Ascending aorta (tissue), 2 donors: ENCODE results near the gene LMNA. TPM values are rescaled to one million over a fixed set of nuclear protein-coding genes. Genes with fewer than 3 reads are reported as not detected.

Experiments used
- DNase-seq, 2 donors: peaks; one replicate each; pipeline ENCODE4 v3.0.0-alpha.2; 2019; ENCODE audit warnings: low spot score in 2 of 2
- H3K27ac ChIP-seq, 2 donors: fragments of 200-600 bp; sonication (generic); one replicate each; pipeline ENCODE4 v1.5.1; 2016 to 2017; ENCODE audit warnings: mild to moderate bottlenecking in 1 of 2
- H3K27me3 ChIP-seq: fragments of 200-600 bp; sonication (generic); one replicate; pipeline ENCODE4 v1.5.1; 2017
- H3K36me3 ChIP-seq, 2 donors: fragments of 200-600 bp; sonication (generic); one replicate each; pipeline ENCODE4 v1.5.1; 2016
- H3K4me1 ChIP-seq, 2 donors: fragments of 200-600 bp; sonication (generic); one replicate each; pipeline ENCODE4 v1.5.1; 2016 to 2017; ENCODE audit warnings: mild to moderate bottlenecking in 1 of 2
- H3K4me3 ChIP-seq, 2 donors: fragments of 200-600 bp; sonication (generic); one replicate each; pipeline ENCODE4 v1.5.1; 2016 to 2017; ENCODE audit warnings: mild to moderate bottlenecking in 1 of 2
- H3K9me3 ChIP-seq, 2 donors: fragments of 200-600 bp; sonication (generic); one replicate each; pipeline ENCODE4 v1.5.1; 2016
- intact Hi-C: fragments of 100-400 bp; cut with DNase I; formaldehyde crosslinking; loops from one replicate; pipeline ENCODE4 v1.15.1; 2023
- total RNA-seq: library from RNA; depleted of rRNA; stranded (reverse); fragments of >200 nt; gene quantifications from one replicate; pipeline ENCODE4 v1.1.0, GENCODE V29; 2016
- TF ChIP-seq, protein P1 (sequence below), 3 experiments: fragments of 200-600 bp in 2 of 3; fragments of 450-650 bp in 1 of 3; sonication (generic) in 2 of 3; IDR thresholded peaks; one replicate each; pipeline ENCODE4 v1.5.1; 2016 to 2019; ENCODE audit warnings: antibody characterized with exemption in 3 of 3, mild to moderate bottlenecking in 1 of 3, moderate library complexity in 1 of 3

The LMNA gene
- total RNA-seq, 1 donor from 2014 or later = 783 TPM

DNA sequence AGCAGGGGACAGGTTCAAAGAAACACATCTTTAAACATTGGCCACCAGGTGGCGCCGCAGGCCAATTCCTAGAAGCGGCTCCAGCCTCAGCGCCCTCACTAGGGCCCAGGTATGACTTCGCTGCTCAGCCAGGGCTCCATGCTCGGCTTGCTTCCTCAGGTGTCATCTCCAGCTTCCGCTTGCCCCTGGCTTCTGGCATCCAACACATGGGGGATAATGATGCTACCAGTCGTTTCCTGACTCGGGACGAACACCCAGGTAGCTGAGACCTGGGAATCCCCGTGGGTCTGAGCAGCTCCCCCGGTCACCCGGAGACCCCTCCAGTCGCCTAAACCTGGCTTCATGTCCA is 23.7 kb upstream of the LMNA start:
- no peaks in the 10 kb centered on the region for H3K27me3 ChIP-seq
- peak in 1 of 2 donors; percentile 89 for DNase-seq
- H3K4me1 ChIP-seq = peaks cover 0 to 2% of the 10 kb centered on the region in 2 donors
- H3K4me3 ChIP-seq = no peak overlapping the region
- no peaks in the 10 kb centered on the region for H3K9me3 ChIP-seq
- intact Hi-C loops = loop anchor here (1.0 kb wide), 1 partner anchor 134 kb away; no protein-coding TSS in a partner anchor
- no peaks in the 10 kb centered on the region for H3K36me3 ChIP-seq
- no peak overlapping the region for H3K27ac ChIP-seq
- TF ChIP-seq, protein P1, sequence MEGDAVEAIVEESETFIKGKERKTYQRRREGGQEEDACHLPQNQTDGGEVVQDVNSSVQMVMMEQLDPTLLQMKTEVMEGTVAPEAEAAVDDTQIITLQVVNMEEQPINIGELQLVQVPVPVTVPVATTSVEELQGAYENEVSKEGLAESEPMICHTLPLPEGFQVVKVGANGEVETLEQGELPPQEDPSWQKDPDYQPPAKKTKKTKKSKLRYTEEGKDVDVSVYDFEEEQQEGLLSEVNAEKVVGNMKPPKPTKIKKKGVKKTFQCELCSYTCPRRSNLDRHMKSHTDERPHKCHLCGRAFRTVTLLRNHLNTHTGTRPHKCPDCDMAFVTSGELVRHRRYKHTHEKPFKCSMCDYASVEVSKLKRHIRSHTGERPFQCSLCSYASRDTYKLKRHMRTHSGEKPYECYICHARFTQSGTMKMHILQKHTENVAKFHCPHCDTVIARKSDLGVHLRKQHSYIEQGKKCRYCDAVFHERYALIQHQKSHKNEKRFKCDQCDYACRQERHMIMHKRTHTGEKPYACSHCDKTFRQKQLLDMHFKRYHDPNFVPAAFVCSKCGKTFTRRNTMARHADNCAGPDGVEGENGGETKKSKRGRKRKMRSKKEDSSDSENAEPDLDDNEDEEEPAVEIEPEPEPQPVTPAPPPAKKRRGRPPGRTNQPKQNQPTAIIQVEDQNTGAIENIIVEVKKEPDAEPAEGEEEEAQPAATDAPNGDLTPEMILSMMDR (IDR thresholded peaks at IDR 0.05) = peak; percentile 80 to 89 (median 87)

DNA sequence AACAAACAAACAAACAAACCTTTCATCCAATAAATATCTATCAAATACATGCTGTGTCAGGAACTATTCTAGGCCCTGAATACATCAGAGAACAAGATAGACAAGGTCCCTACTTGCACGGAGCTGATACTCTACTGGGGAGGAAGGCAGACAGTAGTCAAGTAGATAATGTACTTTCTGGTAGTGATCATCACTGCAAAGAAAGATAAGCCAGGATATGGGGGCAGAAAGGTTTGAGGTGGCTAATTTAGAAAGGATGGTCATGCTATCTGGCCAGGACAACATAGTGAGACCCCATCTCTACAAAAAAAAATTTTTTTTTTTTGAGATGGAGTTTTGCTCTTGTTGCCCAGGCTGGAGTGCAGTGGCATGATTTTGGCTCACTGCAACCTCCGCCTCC is 22.9 kb upstream of the LMNA start:
- intact Hi-C loops = no loop called here
- Histone ChIP-seq H3K27ac (no peak overlapping the region), H3K4me3 (no peak overlapping the region), H3K36me3 (no peaks in the 10 kb centered on the region), H3K4me1 (peaks cover 4 to 10% of the 10 kb centered on the region in 2 donors), H3K9me3 (no peaks in the 10 kb centered on the region), H3K27me3 (no peaks in the 10 kb centered on the region)
- TF ChIP-seq, protein P1 (IDR thresholded peaks at IDR 0.05) = no peak
- DNase-seq = no peak

DNA sequence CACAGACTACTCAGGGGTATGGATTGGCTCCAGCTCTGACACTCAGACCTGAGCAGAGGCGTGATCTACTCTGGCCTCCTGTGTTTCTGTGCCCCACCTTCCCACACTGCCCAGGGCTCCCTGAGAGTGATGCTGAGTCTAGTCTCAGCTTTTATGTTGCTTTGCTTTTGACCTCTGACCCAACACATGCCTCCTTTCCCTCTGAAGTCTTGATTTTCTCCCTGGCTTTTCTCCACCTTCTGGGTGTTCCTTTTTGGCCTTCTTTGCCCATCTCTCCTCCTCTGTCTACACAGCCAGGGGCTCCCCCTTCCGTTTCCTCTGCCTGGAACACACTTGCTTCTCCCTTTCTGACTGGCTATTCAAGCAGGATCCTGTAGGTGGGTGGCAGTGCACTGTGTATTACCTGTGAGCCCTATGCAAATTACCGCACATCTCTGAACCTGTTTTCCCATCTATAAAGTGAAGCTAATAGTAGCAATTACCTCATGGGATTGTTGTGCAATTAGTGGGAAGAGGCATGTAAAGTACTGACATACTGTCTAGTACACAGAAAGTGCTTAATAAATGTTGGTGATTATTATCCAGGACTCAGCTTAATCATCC is 18.5 kb upstream of the LMNA start:
- Histone ChIP-seq H3K4me1 (peaks cover 12 to 19% of the 10 kb centered on the region in 2 donors), H3K27me3 (no peaks in the 10 kb centered on the region), H3K27ac (peak overlapping the region; percentile 93 to 96), H3K9me3 (no peaks in the 10 kb centered on the region), H3K4me3 (no peak overlapping the region), H3K36me3 (no peaks in the 10 kb centered on the region)
- intact Hi-C loops = loop anchor here (1.0 to 5.0 kb wide), 3 partner anchors 34 to 116 kb away; partner anchors contain the start of gene PMF1
- TF ChIP-seq, protein P1 (IDR thresholded peaks at IDR 0.05) = no peak
- DNase-seq = no peak

DNA sequence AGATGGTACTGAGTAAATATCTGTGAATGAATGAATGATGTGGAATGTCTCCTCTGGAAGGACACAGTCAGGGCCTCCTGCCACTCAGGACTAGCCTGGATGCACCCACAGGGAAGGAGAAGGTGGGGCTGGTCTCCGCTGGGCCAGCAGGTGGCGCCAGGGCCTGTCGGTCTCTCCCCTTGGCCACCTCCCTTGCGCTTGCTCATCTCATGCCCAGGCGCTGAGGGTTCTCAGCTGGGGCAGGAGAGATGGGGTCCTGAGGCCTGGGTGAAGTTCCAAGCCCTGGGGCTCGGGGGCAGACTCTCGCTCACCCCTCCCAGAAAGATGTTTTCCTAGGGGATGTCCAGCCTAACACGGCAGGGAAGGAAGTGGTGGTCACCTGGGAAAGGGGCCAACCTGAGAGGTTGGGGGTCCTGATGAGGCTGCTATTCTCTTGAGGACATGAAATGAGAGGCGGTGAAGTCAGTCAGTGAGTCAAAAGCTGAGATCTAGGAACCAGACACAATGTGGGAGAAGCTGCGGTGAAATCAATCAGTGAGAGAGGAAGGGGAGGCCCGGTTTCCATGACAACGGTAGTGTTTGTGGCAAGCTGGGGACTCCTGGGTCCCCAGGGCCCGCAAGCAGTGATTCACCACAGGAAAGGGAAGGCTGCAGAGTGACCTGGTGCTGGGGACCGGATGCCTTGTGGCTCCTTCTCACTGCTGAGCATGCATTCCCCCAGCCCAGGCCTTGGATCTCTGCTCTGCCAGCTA is 17.7 kb upstream of the LMNA start:
- intact Hi-C loops = loop anchor here (1.0 to 5.0 kb wide), 4 partner anchors 18 to 115 kb away; partner anchors contain the start of gene PMF1
- TF ChIP-seq, protein P1 (IDR thresholded peaks at IDR 0.05) = peak; percentile 96 to 99 (median 99)
- peak overlapping the region; percentile 30 to 32 for H3K4me3 ChIP-seq

DNA sequence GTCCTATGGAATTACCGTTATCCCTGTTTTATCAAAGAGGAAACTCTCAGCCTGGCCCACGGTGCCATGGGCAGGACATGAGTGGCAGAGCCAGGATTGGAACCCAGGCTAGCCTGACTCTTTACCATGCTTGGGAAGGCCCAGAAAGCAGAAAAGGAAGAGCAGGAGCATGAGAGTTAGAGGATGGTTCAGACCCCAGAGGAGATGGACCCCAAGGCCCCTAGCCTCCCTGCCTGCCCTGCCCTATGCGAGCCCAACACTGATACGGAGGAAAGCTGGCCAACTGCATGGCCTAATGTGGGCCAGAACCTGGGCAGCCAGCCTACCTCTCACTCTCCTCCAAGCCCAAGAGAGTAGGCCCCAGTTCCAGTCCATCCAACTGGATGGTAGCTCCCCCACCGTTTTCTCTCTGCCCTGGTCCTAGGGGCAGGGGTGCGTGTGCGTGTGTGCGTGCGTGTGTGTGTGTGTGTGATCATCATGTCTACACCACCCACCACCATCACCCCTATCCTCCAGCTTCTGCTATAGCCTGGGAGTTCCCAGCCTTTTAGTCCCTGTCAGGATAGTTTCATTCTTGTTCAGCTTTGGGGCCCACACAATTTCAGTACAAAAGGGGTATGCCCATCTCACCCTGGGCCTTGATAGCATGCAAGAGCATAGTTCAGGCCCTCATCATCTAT is 16.9 kb upstream of the LMNA start:
- peaks cover 20 to 33% of the 10 kb centered on the region in 2 donors for H3K4me1 ChIP-seq
- H3K27me3 ChIP-seq = no peaks in the 10 kb centered on the region
- no peak overlapping the region for H3K4me3 ChIP-seq
- DNase-seq = no peak
- H3K27ac ChIP-seq = peak overlapping the region; percentile 93 to 96
- no peaks in the 10 kb centered on the region for H3K9me3 ChIP-seq
- no peaks in the 10 kb centered on the region for H3K36me3 ChIP-seq
- TF ChIP-seq, protein P1 (IDR thresholded peaks at IDR 0.05) = no peak
- intact Hi-C loops = loop anchor here (1.0 to 5.0 kb wide), 3 partner anchors 18 to 115 kb away; partner anchors contain the start of gene PMF1

More for the DNA sequence above, 17.7 kb upstream of the LMNA start:
- no peaks in the 10 kb centered on the region for H3K9me3 ChIP-seq
- H3K4me1 ChIP-seq = peaks cover 13 to 25% of the 10 kb centered on the region in 2 donors
- peak overlapping the region; percentile 93 to 96 for H3K27ac ChIP-seq
- no peaks in the 10 kb centered on the region for H3K36me3 ChIP-seq
- H3K27me3 ChIP-seq = no peaks in the 10 kb centered on the region
- peak; percentile 76 to 96 for DNase-seq
